ENCODE data around the gene DDN.

DNA sequence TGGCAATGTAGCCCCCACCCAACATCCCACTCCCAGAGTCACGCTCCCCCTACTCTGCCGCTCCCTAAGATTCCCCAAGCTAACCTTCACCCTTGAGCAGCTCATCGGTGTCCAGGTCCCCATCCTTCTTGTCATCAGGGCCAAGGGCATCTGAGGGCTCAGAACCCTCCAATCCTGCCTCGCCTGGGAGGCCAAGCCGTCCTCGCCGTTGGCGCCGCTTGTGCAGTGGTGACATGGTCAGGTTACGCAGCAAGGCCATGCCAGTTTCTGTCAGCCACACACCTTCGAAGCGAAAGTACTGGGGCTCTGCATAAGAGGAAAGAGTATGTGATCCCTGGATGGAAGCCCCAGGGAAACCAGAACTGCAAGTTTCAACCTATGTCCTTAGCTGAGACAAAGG is 45.5 kb upstream of the DDN start:
- no peak for TF ChIP-seq RFX5 (IDR thresholded peaks at IDR 0.05; ENCODE audit: low read depth, low read length)
- no peak for TF ChIP-seq SRSF1 (IDR thresholded peaks at IDR 0.05; ENCODE audit: low read depth, low read length)
- no peak for TF ChIP-seq KDM1A (IDR thresholded peaks at IDR 0.05)
- no peak for TF ChIP-seq ZBTB40 (IDR thresholded peaks at IDR 0.05)
- no peak for TF ChIP-seq ZBTB40 (CRISPR knock-in tag; IDR thresholded peaks at IDR 0.05)
- no peak for TF ChIP-seq EZH2 (IDR thresholded peaks at IDR 0.05; ENCODE audit: borderline replicate concordance, low read depth, low read length)
- no peak for TF ChIP-seq ZNF76 (CRISPR knock-in tag; IDR thresholded peaks at IDR 0.05; ENCODE audit: borderline replicate concordance)
- no peak for TF ChIP-seq POLR2A (conservative IDR thresholded peaks at IDR 0.05)
- no peak for TF ChIP-seq MTA3 (IDR thresholded peaks at IDR 0.05; ENCODE audit: borderline replicate concordance)
- TF ChIP-seq, protein P1, sequence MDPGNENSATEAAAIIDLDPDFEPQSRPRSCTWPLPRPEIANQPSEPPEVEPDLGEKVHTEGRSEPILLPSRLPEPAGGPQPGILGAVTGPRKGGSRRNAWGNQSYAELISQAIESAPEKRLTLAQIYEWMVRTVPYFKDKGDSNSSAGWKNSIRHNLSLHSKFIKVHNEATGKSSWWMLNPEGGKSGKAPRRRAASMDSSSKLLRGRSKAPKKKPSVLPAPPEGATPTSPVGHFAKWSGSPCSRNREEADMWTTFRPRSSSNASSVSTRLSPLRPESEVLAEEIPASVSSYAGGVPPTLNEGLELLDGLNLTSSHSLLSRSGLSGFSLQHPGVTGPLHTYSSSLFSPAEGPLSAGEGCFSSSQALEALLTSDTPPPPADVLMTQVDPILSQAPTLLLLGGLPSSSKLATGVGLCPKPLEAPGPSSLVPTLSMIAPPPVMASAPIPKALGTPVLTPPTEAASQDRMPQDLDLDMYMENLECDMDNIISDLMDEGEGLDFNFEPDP (CRISPR knock-in tag; IDR thresholded peaks at IDR 0.05) = no peak
- TF ChIP-seq ELK1 (CRISPR knock-in tag; IDR thresholded peaks at IDR 0.05) = no peak
- TF ChIP-seq ZNF79 (CRISPR knock-in tag; IDR thresholded peaks at IDR 0.05; ENCODE audit: low read depth) = no peak
- no peak for TF ChIP-seq CBX3 (IDR thresholded peaks at IDR 0.05; ENCODE audit: borderline replicate concordance in 1 of 2, low read length in 2 of 2)
- TF ChIP-seq ZEB2 (IDR thresholded peaks at IDR 0.05) = no peak

Data from K562 (cell line).